ENCODE measurements around the gene AGPS. TPM values are rescaled to one million over a fixed set of nuclear protein-coding genes. Genes with fewer than 3 reads are reported as not detected.

The AGPS gene
- total RNA-seq, 2 donors from 2014 or later, result 17.5 to 21.7 TPM

DNA sequence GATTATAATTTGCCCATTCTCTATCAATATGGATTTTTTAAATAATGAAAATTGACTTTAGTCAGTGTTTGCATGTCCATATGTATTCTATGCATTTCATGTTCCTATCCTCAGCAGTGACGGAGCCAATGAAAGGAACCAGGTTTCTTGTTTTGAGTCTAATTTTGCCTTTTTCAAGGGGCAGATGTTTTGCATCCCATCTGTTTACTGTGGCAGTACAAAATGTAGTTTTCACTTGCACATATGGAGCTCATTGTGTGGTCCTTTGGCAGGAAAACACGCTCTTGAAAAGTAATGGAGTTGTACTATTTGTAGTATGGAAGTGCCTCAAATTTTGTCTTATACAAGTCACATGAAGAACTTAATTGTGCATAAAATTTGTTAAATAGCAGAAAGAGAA lies 127.8 kb downstream of the AGPS start:
- TF ChIP-seq CTCF (IDR thresholded peaks at IDR 0.05), result no peak
- ATAC-seq (ENCODE audit: insufficient number of reproducible peaks, low FRiP score, low read depth) (no peak), DNase-seq (ENCODE audit: low spot score) (no peak)
- no peaks in the 10 kb centered on the region for H3K9me3 ChIP-seq
- H3K27me3 ChIP-seq (replicated peaks; ENCODE audit: insufficient read depth), result no peaks in the 10 kb centered on the region
- H3K36me3 ChIP-seq, result no peaks in the 10 kb centered on the region
- H3K4me3 ChIP-seq, result no peak overlapping the region
- H3K4me1 ChIP-seq (ENCODE audit: control insufficient read depth in 1 of 2, low read depth in 2 of 2), result no peaks in the 10 kb centered on the region
- no peak overlapping the region for H3K27ac ChIP-seq

- no peak overlapping the region for H3K4me3 ChIP-seq
- no peak for TF ChIP-seq CTCF (IDR thresholded peaks at IDR 0.05)
- no peaks in the 10 kb centered on the region for H3K4me1 ChIP-seq (ENCODE audit: control insufficient read depth in 1 of 2, low read depth in 2 of 2)
- no peaks in the 10 kb centered on the region for H3K36me3 ChIP-seq
- H3K9me3 ChIP-seq, result no peaks in the 10 kb centered on the region
- no peak overlapping the region for H3K27ac ChIP-seq
- no peaks in the 10 kb centered on the region for H3K27me3 ChIP-seq (replicated peaks; ENCODE audit: insufficient read depth)
- no peak for DNase-seq (ENCODE audit: low spot score)
- no peak for ATAC-seq (ENCODE audit: insufficient number of reproducible peaks, low FRiP score, low read depth)
These were observed 131.2 kb downstream of the AGPS start for GRCh38 chr2:177523781-177524180.

- Histone ChIP-seq H3K4me3 (no peak overlapping the region), H3K4me1 (ENCODE audit: control insufficient read depth in 1 of 2, low read depth in 2 of 2) (no peaks in the 10 kb centered on the region), H3K9me3 (no peaks in the 10 kb centered on the region), H3K27ac (no peak overlapping the region), H3K27me3 (replicated peaks; ENCODE audit: insufficient read depth) (no peaks in the 10 kb centered on the region), H3K36me3 (no peaks in the 10 kb centered on the region)
- DNase-seq (ENCODE audit: low spot score), result no peak
- no peak for TF ChIP-seq CTCF (IDR thresholded peaks at IDR 0.05)
- ATAC-seq (ENCODE audit: insufficient number of reproducible peaks, low FRiP score, low read depth), result no peak
These were observed 132.9 kb downstream of the AGPS start for GRCh38 chr2:177525351-177525924.

DNA sequence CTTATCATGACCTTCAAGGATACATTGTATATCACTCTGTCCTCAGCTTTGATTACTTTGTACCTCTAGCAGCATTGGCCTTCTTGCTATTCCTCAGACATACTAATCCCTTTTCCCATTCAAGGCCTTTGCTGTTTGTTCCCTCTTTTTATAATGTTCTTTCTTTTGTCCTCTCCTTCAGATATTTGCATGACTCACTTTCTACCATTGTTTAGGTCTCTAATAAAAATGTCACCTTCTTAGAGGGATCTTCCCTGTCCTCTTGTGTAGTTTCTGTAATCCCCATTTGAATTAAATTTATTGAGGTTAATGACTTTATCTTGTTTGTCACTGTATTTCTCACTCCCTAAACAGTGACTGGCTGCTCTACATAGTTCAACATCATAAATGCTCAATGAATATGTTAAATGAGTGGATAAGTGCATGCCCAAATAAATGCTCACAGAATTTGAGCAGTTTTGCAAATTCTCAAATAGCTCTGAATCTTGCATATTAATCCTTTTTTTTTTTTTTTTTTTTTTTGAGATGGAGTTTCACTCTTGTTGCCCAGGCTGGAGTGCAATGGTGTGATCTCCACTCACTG lies 135.9 kb downstream of the AGPS start:
- ATAC-seq (ENCODE audit: insufficient number of reproducible peaks, low FRiP score, low read depth), result no peak
- no peaks in the 10 kb centered on the region for H3K9me3 ChIP-seq
- no peaks in the 10 kb centered on the region for H3K27me3 ChIP-seq (replicated peaks; ENCODE audit: insufficient read depth)
- H3K4me3 ChIP-seq, result no peak overlapping the region
- H3K27ac ChIP-seq, result no peak overlapping the region
- H3K36me3 ChIP-seq, result no peaks in the 10 kb centered on the region
- TF ChIP-seq CTCF (IDR thresholded peaks at IDR 0.05), result no peak
- no peaks in the 10 kb centered on the region for H3K4me1 ChIP-seq (ENCODE audit: control insufficient read depth in 1 of 2, low read depth in 2 of 2)
- no peak for DNase-seq (ENCODE audit: low spot score)

DNA sequence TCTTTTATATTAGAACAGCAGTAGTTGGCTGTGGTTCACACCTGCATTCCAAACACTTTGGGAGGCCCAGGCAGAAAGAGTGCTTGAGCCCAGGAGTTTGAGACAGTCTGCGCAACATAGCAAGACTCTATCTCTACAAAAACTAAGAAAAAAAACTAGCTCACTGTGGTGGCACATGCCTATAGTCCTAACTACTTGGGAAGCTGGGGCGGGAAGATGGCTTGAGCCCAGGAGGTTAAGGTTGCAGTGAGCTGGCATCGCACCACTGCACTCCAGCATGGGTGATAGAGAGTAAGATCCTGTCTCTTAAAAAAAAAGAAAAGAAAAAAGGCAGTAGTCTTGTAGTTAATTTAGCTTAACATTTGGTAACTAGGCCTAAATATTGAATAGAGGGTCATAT lies 136.6 kb downstream of the AGPS start:
- no peak for DNase-seq (ENCODE audit: low spot score)
- Histone ChIP-seq H3K27ac (no peak overlapping the region), H3K27me3 (replicated peaks; ENCODE audit: insufficient read depth) (no peaks in the 10 kb centered on the region), H3K36me3 (no peaks in the 10 kb centered on the region), H3K9me3 (no peaks in the 10 kb centered on the region), H3K4me3 (no peak overlapping the region), H3K4me1 (ENCODE audit: control insufficient read depth in 1 of 2, low read depth in 2 of 2) (no peaks in the 10 kb centered on the region)
- ATAC-seq (ENCODE audit: insufficient number of reproducible peaks, low FRiP score, low read depth), result no peak
- TF ChIP-seq CTCF (IDR thresholded peaks at IDR 0.05), result no peak
